Prostate gland (tissue), 2 donors: ENCODE results near the gene KIAA0513. TPM values are rescaled to one million over a fixed set of nuclear protein-coding genes. Genes with fewer than 3 reads are reported as not detected.

ENCODE experiments used
- DNase-seq: peaks from one replicate; pipeline ENCODE4 v3.0.0-alpha.2; 2019; ENCODE audit warnings: low spot score
- H3K27ac ChIP-seq, 2 donors: fragments of 200-600 bp; sonication (generic); 2 replicates each; pipeline ENCODE4 v1.5.1; 2017 to 2019
- H3K27me3 ChIP-seq: fragments of 200-600 bp; sonication (generic); replicated peaks from 2 replicates; pipeline ENCODE4 v1.5.1; 2019; ENCODE audit not compliant: insufficient read depth
- H3K36me3 ChIP-seq, 2 donors: fragments of 200-600 bp; sonication (generic); 1 replicate in 1 of 2; 2 replicates in 1 of 2; pipeline versions ENCODE4 v1.5.1 to v1.8.1; 2017 to 2019
- H3K4me1 ChIP-seq: fragments of 200-600 bp; sonication (generic); replicated peaks from 2 replicates; pipeline ENCODE4 v1.5.1; 2019
- H3K4me3 ChIP-seq, 2 donors: fragments of 200-600 bp; sonication (generic); 2 replicates each; pipeline ENCODE4 v1.5.1; 2017 to 2019
- H3K9me3 ChIP-seq: fragments of 200-600 bp; sonication (generic); 2 replicates; pipeline ENCODE4 v1.5.1; 2017
- POLR2A ChIP-seq: fragments of 450-650 bp; IDR thresholded peaks from one replicate; pipeline ENCODE4 v1.6.1; 2016; ENCODE audit warnings: antibody characterized with exemption, mild to moderate bottlenecking
- POLR2AphosphoS5 ChIP-seq: sonication (generic); formaldehyde crosslinking; IDR thresholded peaks from one replicate; pipeline ENCODE4 v1.6.1; 2017; ENCODE audit warnings: antibody characterized with exemption
- WGBS: methylation state at CpG from one replicate; pipeline ENCODE4 v1.1.5; 2018; 5-methylcytosine and 5-hydroxymethylcytosine counted together
- intact Hi-C: fragments of 100-400 bp; cut with DNase I; formaldehyde crosslinking; loops from one replicate; pipeline ENCODE4 v1.14.2; 2022
- total RNA-seq, 2 donors: library from RNA; depleted of rRNA; stranded (reverse); fragments of >200 nt; gene quantifications; one replicate each; pipeline ENCODE4 v1.1.0, GENCODE V29; 2016
- TF ChIP-seq, protein P1 (sequence below), 4 experiments: fragments of 200-600 bp in 2 of 4; fragments of 450-650 bp in 2 of 4; sonication (generic) in 2 of 4; IDR thresholded peaks; 1 replicate in 3 of 4; 2 replicates in 1 of 4; pipeline ENCODE4 v1.5.1; 2016 to 2019; ENCODE audit warnings: antibody characterized with exemption in 4 of 4, mild to moderate bottlenecking in 2 of 4, moderate library complexity in 2 of 4

KIAA0513 gene
- total RNA-seq, 2 donors from 2014 or later = 14.4 to 29.4 TPM

DNA sequence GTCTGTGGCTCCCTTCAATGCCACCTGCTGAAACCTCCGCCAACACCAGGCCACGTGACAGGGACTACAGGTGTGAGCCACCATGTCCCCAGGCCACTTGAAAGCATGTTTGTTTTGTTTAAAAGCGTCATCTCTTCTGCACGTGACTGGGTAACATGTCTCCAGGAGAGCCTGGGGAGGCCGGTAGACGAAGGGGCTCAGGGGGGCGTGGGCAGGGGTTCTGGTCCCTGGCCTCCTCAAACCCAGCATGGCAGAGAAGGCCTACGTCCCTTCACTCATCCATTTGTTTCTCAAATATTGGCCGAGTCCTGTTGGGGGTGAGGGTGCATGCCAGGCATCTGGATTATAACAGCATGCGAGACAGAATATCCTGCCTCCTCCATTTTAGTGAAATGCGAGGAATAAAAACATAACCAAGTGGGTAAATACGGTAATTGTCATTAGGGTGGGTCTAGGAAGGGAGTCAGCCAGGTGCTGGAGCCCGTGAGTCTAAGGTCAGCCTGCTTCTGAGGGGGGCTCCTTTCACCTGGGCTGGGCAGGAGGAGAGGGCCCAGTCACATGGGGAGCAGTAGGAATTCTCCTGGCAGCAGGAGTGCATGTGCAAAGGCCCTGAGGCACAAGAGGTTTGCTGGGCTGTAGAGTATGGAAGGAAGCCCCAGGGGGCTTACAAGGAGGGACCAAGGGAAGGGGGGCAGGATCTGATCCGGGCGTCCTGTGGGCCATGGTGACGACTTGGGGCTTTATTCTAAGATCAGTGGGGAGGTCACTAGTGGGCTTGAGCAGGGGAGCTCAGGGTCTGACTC lies 111.4 kb downstream of the KIAA0513 start:
- no peaks in the 10 kb centered on the region for H3K27me3 ChIP-seq
- intact Hi-C loops = loop anchor here (5.0 kb wide), 1 partner anchor 68 kb away; no protein-coding TSS in a partner anchor
- H3K27ac ChIP-seq = no peak overlapping the region
- peaks cover 5% of the 10 kb centered on the region for H3K4me1 ChIP-seq
- H3K4me3 ChIP-seq = no peak overlapping the region
- WGBS = 88% methylated on average over 16 of the region's 16 CpGs
- H3K36me3 ChIP-seq = no peaks in the 10 kb centered on the region
- TF ChIP-seq, protein P1, sequence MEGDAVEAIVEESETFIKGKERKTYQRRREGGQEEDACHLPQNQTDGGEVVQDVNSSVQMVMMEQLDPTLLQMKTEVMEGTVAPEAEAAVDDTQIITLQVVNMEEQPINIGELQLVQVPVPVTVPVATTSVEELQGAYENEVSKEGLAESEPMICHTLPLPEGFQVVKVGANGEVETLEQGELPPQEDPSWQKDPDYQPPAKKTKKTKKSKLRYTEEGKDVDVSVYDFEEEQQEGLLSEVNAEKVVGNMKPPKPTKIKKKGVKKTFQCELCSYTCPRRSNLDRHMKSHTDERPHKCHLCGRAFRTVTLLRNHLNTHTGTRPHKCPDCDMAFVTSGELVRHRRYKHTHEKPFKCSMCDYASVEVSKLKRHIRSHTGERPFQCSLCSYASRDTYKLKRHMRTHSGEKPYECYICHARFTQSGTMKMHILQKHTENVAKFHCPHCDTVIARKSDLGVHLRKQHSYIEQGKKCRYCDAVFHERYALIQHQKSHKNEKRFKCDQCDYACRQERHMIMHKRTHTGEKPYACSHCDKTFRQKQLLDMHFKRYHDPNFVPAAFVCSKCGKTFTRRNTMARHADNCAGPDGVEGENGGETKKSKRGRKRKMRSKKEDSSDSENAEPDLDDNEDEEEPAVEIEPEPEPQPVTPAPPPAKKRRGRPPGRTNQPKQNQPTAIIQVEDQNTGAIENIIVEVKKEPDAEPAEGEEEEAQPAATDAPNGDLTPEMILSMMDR (IDR thresholded peaks at IDR 0.05) = no peak
- TF ChIP-seq POLR2AphosphoS5 (no peak), POLR2A (no peak)
- no peaks in the 10 kb centered on the region for H3K9me3 ChIP-seq
- DNase-seq = no peak

DNA sequence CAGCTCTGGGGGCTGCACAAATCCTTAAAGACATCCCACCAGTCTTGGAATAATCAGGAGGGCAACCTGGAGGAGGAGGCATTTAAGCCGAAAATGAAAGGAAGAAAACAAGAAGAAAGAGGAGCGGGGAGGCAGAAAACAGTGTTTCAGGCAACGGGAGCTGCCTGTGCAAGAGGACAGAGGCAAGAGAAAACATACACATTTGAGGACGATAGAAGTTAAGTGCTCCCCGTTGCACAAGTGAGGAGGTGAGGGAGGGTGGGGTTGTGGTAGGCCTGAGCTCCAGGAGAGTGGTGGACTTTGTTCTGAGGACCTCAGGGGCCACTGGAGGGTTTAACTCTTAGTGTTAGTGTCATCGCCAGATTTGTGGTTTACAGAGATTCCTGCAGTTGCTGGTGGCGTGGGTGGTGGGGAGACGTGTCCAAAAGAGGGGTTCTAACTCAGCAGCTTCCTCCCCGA lies 112.3 kb downstream of the KIAA0513 start:
- no peaks in the 10 kb centered on the region for H3K9me3 ChIP-seq
- WGBS = 84% methylated on average over 9 of the region's 9 CpGs
- H3K27me3 ChIP-seq = no peaks in the 10 kb centered on the region
- intact Hi-C loops = loop anchor here (5.0 kb wide), 1 partner anchor 67 kb away; no protein-coding TSS in a partner anchor
- peaks cover 5% of the 10 kb centered on the region for H3K4me1 ChIP-seq
- H3K27ac ChIP-seq = no peak overlapping the region
- no peak for DNase-seq
- TF ChIP-seq, protein P1 (IDR thresholded peaks at IDR 0.05) = no peak
- TF ChIP-seq POLR2A = no peak
- no peak for TF ChIP-seq POLR2AphosphoS5
- no peak overlapping the region for H3K4me3 ChIP-seq
- H3K36me3 ChIP-seq = no peaks in the 10 kb centered on the region

DNA sequence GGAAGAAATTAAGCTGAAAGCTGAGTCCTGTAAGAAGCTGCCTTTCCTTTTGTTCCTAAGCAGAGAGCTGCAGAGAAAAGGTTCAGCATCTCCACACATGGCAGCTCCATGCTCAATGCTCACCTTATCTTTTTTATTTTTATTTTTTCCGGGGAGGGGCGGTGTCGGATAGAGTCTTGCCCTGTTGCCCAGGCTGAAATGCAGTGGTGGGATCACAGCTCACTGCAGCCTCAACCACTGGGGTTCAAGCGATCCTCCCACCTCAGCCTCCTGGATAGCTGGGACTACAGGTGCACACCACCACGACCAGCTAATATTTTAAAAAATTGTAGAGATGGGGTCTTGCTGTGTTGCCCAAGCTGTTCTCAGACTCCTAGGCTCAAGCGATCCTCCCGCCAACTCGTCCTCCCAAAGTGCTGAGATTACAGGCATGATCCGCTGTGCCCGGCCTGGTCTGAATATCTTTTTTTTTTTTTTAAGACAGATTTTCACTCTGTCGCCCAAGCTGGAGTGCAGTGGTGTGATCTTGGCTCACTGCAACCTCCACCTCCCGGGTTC lies 112.9 kb downstream of the KIAA0513 start:
- Histone ChIP-seq H3K36me3 (no peaks in the 10 kb centered on the region), H3K4me3 (no peak overlapping the region), H3K27ac (no peak overlapping the region), H3K4me1 (peaks cover 5% of the 10 kb centered on the region), H3K27me3 (no peaks in the 10 kb centered on the region), H3K9me3 (no peaks in the 10 kb centered on the region)
- WGBS = 90% methylated on average over 12 of the region's 12 CpGs
- intact Hi-C loops = no loop called here
- TF ChIP-seq, protein P1 (IDR thresholded peaks at IDR 0.05) = no peak
- no peak for TF ChIP-seq POLR2AphosphoS5
- TF ChIP-seq POLR2A = no peak
- DNase-seq = no peak

DNA sequence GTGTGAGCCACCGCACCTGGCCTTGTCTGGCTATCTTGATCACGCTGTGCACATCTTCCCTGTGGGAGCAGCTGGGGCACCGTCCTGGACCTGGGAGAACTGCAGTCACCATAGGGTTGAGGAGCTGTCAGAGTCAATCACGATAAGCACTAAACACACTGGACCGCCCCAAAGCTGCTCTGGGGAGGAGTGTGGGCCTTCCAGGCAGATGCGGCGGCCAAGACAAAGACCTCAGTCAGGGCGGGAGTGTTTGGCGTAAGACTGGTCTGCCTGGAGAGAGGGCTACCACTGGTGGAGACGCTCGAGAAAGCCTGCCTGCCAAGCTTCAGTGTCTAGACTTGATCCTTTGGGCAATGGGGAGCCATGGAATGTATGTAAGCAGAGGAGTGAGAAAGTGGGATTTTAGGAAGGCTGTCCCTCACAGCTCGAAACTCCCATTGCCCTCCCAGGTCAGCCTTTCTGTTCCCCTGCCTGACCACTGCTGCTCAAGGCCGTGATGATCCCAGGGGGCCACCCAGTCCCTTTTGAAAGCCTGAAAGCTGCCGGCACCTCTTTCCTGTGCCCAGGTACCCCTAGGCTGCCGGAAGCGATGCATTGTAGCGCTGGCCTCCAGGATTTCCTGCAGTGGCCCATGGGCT lies 114.0 kb downstream of the KIAA0513 start:
- DNase-seq = no peak
- Histone ChIP-seq H3K9me3 (no peaks in the 10 kb centered on the region), H3K4me1 (peaks cover 5% of the 10 kb centered on the region), H3K27me3 (no peaks in the 10 kb centered on the region), H3K4me3 (no peak overlapping the region), H3K27ac (no peak overlapping the region), H3K36me3 (no peaks in the 10 kb centered on the region)
- 81% methylated on average over 16 of the region's 17 CpGs for WGBS
- intact Hi-C loops = no loop called here
- TF ChIP-seq POLR2A (no peak), POLR2AphosphoS5 (no peak)
- TF ChIP-seq, protein P1 (IDR thresholded peaks at IDR 0.05) = no peak
